Superior temporal gyrus (tissue), 1 donor: Measurements from ENCODE around the gene VEGFC.
A peak's percentile ranks its signal among the peaks of the same experiment; 100 is the strongest.

ENCODE experiments used
- DNase-seq: peaks from one replicate; pipeline ENCODE4 v3.0.0-alpha.2; 2016; ENCODE audit errors: extremely low spot score

Gene VEGFC

GRCh38 chr4:176798540-176798939 lies 5.8 kb upstream of the VEGFC start:
- DNase-seq: no peak

- no peak for DNase-seq
Observed at GRCh38 chr4:176795441-176795840, 2.7 kb upstream of the VEGFC start.

DNA sequence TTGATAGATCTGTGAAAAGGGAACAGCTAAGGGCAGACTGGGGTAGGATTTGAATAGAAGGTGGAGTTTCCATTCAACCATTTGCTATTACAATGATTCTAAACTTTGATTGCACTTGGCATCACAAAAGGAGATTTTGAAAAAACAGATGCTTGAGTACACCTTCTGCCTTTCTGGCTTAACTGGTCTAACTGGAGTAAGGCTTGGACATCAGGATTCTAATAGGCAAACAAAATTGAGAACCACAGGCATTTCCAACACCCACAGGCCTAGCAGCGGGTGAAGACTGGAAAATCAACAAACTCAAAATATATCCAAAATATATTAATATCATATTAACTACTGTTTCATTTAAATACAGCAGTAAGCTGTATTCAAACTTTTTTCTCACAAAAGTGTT lies 1.9 kb upstream of the VEGFC start:
- DNase-seq: no peak

GRCh38 chr4:176794151-176794550 lies 1.4 kb upstream of the VEGFC start:
- no peak for DNase-seq

DNA sequence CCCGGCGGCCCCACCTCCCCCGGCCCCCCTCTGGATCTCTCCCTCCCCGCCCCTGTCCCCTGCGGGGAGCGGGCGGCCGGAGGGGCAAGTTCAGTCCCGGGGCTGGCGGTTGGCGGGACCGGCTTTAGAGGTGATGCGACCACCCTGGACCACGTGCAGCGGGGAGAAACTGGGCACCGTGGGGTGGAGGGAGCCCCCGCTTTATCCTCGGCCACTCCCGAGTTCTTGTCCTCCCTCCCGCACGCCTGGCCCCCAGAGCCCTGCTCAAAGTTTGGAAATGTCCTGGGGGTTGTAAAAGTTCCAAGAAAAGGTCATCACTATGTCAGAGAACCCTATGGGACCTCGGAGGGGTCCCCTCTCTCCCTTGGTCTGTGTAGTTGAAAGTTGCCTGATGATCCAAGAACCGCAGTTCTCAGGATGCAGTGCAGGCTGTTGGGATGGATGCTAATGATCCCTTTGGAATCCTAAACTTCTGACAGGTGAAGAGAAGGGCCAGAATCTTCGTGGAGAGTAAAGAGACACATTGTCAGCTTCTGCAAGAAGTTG lies 411 bp upstream of the VEGFC start:
- no peak for DNase-seq

GRCh38 chr4:176791591-176792325 lies 964 bp downstream of the VEGFC start:
- no peak for DNase-seq

DNA sequence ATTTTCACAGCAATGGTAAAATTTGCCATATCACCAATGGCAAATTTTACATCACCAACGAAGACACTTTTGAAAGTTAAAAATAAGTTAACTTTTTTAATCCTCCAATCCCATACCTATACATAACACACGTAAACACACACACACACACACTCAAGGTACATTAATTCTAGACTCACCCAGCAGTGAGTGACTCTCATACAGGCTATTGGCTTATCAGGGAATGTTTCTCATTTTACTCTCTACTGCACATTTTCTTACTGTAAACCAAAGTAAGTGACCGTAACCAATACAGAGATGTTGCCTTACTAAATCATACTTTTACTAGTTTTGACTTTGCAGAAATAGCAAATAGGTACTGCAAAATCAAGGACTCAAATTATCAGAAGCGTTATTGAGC lies 2.3 kb downstream of the VEGFC start:
- no peak for DNase-seq

- peak; percentile 55 for DNase-seq
Observed at GRCh38 chr4:176789955-176790354, 2.8 kb downstream of the VEGFC start.

GRCh38 chr4:176788971-176789370 lies 3.8 kb downstream of the VEGFC start:
- DNase-seq: no peak

GRCh38 chr4:176788248-176788647 lies 4.5 kb downstream of the VEGFC start:
- DNase-seq: no peak

GRCh38 chr4:176784816-176785215 lies 7.9 kb downstream of the VEGFC start:
- DNase-seq: no peak

- no peak for DNase-seq
Observed at GRCh38 chr4:176782794-176783193, 9.9 kb downstream of the VEGFC start.

DNA sequence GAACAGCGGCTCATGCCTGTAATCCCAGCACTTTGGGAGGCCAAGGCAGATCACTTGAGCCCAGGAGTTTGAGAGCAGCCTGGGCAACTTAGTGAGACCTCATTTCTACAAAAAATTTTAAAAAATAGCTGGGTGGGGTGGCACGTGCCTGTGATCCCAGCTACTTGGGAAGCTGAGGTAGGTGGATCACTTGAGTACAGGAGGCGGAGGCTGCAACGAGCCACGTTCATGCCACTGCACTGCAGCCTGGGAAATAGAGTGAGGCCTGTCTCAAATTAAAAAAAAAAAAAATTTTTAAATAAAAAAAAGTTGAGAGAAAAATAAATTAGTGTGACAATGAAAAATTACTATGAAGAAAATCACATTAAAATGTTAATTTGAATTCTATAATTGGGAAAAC lies 10.5 kb downstream of the VEGFC start:
- no peak for DNase-seq

DNA sequence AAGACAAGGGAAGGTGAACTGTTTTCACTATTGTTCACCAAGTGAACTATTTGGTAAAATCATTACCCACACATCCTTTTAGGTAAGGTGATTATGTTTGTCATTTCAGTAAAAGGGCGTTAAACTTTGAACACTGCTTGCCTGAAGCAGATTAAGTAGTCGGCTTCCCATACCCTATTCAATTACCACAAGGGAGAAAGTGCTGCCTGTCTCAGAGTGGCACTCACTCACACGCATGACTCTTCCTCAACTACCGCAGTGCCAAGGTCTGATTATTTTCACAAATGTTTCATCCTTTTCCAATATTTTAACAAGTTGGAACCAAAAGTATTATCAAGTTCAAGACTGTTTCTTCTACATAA lies 11.0 kb downstream of the VEGFC start:
- no peak for DNase-seq

- no peak for DNase-seq
Observed at GRCh38 chr4:176780995-176781738, 11.6 kb downstream of the VEGFC start.

GRCh38 chr4:176779421-176779820 lies 13.3 kb downstream of the VEGFC start:
- DNase-seq: no peak

DNA sequence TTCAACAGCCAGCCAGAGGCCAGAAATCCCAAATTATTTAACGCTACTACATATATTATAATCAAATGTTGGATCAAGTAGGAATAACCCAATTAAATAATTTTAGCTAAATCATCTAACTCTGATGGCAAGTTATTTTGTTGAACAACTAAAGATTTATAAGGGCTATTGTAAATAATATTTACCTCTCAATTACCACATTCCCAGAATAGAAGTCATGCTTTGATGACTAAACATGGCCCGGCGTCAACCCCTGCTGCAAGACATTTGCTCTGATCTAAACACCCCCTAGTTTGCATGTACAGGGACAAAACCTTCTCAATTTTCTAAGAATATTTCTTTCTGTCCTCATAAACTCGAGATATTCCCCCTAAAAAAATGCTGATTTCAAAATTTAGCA lies 14.2 kb downstream of the VEGFC start:
- DNase-seq: no peak

GRCh38 chr4:176778063-176778462 lies 14.7 kb downstream of the VEGFC start:
- DNase-seq: no peak

DNA sequence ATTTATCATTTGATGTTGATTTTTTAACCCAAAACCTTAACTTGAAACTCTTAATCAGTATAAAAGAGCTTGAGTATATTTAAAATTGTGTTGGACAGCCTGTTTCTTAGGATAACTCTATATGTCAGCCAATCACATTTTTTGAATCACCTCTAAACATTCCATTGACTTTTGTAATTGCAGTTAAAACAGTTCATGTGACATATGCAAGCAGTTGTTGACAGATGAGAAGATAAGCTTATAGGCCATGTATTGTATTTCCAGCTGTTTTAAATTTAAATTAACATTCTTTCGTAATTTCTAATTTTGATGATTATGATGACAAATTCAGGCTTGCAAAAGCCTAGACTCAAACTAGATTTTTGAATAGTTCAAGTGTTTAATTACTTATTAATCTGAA lies 17.4 kb downstream of the VEGFC start:
- DNase-seq: no peak

GRCh38 chr4:176774852-176775251 lies 17.9 kb downstream of the VEGFC start:
- no peak for DNase-seq

- DNase-seq: no peak
Observed at GRCh38 chr4:176769514-176769913, 23.2 kb downstream of the VEGFC start.

GRCh38 chr4:176767183-176767582 lies 25.5 kb downstream of the VEGFC start:
- no peak for DNase-seq

DNA sequence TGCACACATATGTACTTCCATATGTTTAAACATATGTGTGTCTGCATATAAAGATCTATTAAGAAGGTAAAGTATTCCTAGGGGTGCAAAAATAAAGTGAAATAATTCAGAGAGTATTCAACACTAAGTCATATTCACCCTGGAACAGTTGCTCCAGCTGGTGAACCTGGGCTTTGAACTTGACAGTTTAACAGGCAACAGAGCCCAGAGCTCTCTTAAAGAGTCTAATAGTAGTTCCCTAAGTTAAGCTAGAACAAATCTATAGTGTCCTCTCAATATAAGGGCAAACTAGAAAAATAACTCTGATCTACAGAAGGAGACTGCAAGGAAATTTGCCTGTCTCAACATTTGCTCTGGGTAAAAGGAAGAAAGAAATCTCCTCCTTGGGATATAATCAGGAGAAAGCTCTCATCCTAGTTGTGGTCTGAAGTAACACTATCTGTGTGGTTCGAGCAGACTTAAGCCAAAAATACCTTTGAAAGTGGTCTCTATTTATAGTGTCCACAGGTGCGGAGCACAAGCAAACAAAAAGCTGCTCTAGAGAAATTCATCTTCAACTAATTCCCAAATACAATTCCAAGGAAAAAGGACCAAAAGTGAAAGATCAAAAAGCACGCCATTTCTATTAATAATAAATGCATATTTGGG lies 29.9 kb downstream of the VEGFC start:
- no peak for DNase-seq
